GM20431 (cell line): ENCODE results near the gene PCSK4.
"Not testable (repeated sequence)": the region's sequence is repeated elsewhere in the genome, so short reads cannot be mapped to it uniquely, and the experiment has no call there.

ENCODE experiments used
- in situ Hi-C: fragments of 300-500 bp; cut with MseI, MboI; formaldehyde crosslinking; loops from one replicate; pipeline ENCODE4 v1.15.0; 2020; ENCODE audit warnings: low sequenced_read_pairs; ENCODE audit not compliant: unreplicated experiment

Gene PCSK4

DNA sequence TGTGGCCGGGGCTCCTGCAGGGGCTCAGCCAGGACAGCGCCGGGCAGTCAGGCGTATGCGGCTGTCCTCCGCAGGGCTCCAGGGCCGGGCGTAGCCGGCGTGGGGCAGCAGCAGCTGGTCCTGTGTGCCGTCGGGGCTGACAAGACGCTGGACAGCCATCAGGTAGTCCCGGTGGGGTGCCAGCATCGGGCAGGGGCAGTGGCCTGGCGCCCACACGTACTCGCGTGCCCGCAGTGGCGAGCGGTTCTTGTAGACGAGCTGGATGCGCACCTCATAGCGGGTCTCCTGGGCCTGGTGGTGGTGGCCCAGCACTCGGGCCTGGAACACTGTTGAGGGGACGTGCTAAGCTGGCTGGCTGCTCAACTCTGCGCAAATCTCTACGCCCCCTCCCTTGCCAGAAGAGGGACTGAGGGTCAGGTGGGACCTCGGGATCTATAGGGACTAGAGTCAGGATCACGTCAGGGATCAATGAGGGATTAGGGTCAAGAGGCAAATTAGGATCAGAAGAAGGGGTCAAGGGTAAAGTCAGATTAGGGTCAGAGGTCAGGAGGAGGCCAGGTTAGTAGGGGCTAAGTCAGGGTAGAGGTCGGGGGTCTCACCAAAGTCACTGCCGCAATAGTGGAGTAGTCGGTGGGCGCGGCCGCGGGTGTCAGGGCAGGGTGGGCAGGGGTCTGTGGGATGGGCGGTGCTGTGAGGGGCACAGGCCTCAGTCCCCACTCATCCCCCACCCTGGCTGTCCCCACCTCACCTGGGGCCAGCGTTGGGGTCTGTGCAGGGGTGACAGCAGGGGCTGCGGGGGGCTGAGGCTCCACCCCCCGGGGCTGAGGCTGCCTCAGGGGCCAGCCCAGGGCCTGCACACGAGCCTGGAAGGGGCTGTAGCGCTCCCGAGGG is 16.1 kb upstream of the PCSK4 start:
- in situ Hi-C loops, result no loop called here

DNA sequence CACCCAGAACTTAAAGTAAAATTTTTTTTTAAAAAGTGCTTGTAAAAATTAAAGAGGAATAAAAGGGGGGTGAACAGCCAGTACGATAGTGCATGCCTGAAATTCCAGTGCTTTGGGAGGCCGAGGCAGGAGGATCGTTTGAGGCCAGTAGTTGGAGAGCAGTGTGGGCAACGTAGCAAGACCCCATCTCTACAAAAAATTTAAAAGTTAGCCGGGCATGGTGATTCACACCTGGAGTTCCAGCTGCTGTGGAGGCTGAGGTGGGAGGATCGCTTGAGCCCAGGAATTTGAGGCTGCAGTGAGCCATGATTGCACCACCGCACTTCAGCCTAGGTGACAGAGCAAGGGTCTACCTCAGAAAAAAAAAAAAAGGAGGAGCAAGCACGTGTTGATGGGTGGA is 14.9 kb upstream of the PCSK4 start:
- in situ Hi-C loops, result no loop called here

DNA sequence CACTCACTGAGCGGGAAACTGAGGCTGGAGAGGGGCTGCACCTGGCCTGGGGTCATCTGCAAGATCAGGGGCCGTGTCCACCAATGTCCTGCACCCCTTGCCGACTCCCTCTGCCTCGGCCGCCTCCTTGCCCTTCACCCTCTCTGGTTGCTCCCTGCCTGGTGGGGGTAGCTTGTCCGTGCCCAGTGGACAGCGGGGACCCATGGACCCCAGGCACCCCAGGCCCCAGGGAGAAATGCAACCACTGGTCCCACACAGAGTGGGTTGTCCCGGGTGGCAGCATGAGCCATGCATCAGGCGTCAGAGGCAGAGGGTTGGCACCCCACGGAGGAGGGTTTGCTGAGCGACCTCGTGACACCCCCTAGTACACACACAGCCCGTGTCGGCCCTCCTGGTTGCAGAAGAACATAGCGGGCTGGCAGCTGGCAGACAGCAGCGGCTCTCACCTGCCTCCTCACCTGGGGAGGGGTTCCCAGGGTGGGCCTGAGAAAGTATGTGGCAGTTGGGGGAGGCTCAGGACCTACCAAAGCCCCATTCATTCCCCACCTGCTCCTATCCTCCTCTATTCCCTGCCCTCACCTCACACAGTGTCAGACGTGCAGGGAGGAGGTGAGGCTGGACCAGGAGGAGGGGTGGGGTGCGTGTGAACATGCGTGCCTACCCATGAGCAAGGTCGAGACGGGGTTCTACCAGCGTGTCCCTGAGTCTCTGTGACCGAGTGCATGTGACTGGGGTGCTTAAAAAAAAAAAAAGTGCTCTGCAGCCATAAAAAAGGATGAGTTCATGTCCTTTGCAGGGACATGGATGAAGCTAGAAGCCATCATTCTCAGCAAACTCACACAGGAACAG is 14.0 kb upstream of the PCSK4 start:
- in situ Hi-C loops, result no loop called here

DNA sequence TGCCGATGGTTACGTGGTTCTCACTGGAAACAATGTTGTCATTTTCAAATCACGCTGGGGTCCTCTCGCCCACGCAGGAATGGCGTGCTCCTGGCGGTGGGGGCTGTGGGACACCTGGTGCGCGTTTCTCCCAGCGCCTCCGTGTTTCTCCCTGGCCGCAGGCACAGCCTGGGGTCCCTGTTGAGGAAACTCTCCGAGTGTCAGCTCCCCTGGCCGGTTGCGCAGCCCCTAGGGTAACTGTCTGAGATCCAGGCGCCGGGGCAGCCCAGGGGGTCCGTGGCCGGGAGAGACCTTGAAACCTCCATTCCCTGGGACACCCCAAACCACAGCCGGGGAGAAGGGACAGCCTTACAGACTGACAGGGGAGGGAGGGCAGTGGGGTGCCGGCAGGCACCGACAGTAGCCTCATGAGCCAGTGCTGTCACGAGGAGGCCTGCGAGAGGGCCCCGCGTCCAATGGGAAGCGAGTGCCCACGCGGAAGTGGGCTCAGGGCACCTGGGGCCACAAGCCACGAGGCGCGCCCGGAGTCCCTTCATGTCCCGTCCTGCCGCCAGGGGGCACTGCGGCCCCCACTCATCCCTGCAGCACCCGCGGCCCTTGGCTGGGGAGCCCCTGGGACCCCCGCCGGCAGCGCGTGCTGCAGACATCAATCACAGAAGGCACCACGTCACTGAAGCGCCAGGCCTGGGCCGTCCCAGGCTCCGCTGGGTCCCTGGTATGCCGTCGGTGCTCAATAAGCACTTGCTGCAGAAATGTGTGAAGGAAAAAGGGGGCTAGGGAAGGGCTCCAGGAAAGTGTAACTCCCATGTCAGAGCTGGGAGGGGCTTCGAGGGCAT is 13.2 kb upstream of the PCSK4 start:
- in situ Hi-C loops, result no loop called here

DNA sequence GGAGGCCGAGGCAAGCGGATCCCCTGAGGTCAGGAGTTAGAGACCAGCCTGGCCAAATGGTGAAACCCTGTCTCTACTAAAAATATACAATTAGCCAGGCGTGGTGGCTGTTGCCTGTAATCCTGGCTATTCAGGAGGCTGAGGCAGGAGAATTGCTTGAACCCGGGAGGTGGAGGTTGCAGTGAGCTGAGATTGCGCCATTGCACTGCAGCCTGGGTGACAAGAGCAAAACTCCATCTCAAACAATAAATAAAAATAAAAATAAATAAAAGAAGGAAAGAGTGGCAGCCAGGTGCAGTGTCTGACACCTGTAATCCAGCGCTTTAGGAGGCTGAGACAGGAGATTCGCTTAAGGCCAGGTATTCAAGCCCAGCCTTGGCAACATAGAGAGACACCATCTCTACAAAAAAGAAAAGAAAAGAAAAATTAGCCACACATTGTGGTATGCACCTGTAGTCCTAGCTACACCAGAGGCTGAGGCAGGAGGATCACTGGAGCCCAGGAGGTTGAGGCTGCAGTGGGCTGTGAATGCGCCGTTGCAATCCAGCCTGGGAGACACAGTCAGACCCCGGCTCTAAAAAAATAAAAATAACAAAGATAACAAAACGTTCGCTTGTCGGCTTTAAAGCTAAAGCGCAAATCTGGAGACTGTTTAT is 12.4 kb upstream of the PCSK4 start:
- in situ Hi-C loops, result no loop called here

DNA sequence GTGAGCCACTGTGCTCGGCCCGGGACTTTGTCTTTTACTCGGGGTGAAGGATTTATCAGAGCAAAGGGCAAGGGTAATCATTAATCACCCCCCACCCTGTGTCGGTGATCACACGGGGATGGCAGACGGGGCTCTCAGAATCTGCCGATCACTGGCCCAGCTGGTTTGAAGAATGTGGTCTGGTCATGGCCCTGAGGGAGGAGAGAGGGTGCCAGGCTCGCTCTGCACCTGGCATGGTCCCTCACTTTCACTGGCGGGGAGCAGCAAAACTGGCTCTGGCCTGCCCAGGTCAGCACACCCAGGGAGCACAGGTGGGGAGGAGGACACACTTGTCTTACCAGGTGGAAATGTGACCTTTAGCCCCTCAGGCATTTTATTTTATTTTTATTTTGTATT is 11.0 kb upstream of the PCSK4 start:
- in situ Hi-C loops, result no loop called here

DNA sequence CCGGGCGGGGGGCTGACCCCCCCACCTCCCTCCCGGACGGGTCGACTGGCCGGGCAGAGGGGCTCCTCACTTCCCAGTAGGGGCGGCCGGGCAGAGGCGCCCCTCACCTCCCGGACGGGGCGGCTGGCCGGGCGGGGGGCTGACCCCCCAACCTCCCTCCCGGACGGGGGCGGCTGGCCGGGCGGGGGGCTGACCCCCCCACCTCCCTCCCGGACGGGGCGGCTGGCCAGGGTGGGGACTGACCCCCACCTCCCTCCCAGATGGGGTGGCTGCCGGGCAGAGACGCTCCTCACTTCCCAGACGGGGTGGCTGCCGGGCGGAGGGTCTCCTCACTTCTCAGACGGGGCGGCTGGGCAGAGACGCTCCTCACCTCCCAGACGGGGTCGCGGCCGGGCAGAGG is 9.1 kb upstream of the PCSK4 start:
- in situ Hi-C loops, result not testable (repeated sequence)

DNA sequence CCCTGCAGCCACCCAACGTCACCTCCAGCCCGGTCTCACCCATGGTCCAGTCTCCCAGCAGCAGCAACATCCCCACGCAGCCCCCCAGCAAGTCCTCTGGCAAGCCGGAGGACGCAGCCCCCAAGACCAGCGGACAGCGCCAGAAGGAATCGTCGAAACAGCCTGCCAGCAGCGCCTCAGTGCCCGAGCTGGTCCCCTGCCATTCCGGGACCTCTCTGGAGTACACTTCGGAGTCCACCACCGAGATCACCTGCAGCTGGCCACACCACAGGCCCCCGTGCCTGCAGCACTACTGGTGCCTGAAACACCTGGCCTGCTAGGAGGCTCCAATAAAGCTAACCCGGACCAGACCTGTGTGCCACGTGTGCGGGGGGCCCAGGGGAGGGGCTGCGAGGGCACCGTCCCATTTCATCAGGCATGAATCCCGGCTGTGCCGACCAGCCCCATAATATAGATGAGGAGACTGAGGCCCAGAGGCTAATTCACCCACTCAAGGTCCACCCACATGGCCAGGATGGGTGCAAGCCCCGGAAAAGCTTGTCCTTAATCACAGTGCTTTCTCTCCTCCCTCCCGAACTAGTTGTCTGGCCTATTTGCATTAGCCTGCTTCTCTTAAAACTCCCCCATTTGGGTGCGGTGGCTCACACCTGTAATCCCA is 7.6 kb upstream of the PCSK4 start:
- in situ Hi-C loops, result no loop called here

DNA sequence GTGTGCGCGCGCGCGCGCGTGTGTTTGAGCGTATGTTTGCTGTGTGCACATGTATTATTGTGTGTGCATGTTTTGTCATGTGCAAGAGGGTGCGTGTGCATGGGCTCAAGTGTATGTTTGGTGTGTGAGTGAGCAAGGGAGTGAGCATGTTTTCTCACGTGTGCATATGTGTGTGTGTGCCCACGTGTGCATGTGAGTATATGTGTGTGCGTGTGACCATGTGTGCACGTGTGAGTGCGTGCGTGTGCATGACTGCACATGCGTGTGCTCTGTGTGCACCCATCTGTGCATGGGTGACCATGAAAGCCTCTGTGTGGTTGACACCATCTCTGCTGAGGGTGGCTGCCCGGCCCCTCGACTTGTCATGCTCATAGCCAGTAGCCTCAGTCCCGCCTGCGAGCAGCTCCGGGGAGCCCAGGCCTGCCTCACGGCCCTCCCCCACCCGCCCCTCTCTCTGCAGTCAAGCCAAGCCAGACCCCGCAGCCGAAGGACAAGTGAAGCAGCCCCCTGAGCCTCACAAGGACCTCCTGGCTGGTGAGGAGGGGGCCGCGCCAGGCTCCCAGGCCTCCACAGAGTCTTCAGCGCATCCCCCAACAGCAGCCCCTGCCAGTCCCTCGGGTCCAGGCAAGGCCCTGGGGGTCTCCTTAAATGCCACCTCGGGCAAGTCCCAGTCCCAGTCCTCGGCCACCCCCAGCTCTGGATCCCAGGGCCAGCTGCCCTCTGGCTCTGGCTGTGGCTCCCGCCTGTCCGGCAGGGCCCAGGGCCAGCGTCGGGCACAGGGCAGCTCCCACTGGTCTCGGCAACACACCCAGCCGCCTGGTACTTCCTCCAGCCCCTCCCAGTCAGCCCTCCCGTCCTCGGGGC is 6.8 kb upstream of the PCSK4 start:
- in situ Hi-C loops, result no loop called here

DNA sequence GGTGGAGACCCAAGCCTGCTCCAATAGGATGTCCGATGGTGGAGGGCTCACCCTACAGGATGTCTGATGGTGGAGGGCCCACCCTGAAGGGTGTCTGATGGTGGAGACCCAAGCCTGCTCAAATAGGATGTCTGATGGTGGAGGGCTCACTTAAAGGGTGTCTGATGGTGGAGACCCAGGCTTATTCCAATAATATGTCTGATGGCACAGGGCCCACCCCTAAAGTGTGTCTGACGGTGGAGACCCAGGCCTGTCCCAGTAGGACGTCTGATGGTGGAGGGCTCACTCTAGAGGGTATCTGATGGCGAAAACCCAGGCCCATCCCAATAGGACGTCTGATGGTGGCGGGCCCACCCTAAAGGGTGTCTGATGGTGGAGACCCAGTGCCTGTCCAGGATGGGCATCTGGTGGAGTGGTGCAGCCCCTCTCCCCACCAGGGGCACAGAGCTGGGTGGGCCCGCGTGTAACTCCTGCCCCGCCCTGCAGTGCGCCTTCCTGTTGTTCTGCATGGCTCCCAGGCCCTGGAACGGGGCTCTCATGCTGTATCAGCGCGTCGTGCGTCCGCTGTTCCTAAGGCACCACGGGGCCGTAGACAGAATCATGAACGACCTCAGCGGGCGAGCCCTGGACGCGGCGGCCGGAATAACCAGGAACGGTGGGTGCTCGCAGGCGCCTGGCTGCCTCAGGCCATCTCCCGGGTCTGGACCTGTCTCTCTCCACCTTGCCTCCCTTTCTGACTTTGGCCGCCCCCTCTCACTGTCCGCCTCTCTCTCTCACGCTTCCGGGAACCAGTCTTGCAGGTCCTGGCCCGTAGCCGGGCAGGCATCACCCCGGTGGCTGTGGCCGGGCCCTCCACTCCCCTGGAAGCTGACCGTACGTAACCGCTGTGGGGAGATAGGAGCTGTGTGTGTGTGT is 5.9 kb upstream of the PCSK4 start:
- in situ Hi-C loops, result no loop called here

DNA sequence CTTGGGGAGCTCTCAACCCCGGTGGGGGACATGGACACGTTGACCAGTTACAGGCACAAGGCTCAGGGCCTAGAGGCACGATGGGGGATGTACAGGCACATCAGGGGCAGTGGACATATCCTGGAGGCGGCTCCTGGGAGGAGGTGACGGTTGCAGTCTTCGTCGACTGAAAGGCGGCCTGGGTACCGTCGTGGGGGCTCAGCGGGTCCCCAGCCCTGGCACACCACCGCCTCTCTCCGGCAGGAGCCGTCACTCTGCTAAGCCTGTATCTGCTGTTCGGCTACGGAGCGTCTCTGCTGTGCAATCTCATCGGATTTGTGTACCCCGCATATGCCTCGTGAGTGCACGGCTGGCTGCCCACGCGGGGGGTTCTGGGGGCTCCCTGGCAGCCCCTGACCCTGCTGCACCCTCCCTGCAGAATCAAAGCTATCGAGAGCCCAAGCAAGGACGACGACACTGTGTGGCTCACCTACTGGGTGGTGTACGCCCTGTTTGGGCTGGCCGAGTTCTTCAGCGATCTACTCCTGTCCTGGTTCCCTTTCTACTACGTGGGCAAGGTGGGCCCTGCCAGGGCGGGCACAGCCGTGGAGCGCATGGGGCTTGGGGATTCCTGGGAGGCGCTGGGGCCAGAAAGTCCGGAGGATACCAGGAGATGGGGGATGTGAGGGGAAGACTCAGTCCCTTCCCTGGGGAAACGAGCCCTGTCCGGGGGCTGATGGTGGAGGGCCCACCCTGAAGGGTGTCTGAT is 5.1 kb upstream of the PCSK4 start:
- in situ Hi-C loops, result no loop called here

DNA sequence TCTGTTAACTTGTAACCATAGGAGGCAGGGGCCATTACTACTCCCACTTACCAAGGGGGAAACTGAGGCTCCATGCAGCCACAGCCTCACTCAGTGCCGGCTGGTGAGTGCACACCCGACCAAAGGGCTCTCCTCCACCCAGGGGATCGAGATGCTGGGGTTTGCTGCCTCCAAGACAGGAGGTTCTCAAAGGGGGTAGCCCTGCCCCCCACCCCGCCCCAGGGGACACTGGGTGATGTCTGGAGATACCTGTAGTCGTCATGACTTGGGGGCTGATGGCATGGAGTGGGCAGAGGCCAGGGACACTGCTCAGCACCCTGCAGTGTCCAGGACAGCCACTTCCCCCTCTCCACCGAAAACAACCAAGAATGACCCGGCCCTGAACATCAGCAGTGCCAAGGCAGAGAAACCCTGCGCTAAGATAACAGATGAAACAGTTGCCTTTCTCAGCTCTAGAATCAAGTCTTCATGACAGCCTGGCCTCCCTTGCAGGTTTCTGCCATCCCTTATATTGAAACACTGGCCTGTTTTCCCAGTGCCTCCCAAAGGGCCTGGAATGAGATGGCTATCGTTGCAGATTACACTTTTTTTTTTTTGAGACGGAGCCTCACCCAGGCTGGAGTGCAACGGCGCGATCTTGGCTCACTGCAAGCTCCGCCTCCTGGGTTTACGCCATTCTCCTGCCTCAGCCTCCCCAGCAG is 4.1 kb upstream of the PCSK4 start:
- in situ Hi-C loops, result no loop called here

DNA sequence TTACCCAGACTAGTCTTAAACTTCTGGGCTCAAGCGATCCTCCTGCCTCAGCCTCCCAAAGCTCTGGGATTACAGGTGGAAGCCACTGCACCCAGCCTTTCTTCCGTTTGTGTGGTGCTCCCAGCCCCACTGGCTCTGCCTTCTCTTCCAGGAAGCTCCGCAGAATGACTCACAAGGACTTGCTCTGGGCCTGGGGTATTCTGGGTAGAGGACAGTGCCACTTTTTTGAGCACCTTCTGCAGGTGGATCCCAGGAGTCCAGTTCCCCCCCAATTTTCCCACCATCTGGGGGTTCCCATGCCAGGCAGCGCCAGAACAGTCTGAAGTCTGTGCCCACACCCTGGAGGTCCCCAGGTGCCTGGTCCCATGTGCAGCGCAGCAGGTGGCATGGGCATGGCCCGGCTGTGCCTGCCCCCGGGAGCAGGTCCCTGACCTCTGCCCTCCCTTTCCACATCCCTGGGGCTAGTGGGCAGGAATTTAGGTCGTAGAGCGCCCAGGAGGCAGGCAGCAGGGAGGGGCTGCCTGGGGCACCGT is 2.4 kb upstream of the PCSK4 start:
- in situ Hi-C loops, result no loop called here

DNA sequence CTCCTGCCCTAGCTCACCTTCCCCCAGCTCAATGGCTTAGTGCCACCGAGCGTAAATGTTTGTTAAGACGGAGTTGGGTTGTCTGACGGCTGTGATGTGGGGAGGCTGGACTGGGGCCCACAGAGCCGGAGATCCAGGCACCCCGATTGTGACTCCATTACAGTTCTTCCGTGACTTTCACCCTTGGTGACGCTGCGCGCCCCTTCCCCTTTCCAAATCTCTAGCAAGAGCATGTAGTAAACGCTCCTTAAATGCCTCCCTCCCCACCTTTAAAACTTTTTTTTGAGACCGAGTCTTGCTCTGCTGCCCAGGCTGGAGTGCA is 1.7 kb upstream of the PCSK4 start:
- in situ Hi-C loops, result no loop called here

DNA sequence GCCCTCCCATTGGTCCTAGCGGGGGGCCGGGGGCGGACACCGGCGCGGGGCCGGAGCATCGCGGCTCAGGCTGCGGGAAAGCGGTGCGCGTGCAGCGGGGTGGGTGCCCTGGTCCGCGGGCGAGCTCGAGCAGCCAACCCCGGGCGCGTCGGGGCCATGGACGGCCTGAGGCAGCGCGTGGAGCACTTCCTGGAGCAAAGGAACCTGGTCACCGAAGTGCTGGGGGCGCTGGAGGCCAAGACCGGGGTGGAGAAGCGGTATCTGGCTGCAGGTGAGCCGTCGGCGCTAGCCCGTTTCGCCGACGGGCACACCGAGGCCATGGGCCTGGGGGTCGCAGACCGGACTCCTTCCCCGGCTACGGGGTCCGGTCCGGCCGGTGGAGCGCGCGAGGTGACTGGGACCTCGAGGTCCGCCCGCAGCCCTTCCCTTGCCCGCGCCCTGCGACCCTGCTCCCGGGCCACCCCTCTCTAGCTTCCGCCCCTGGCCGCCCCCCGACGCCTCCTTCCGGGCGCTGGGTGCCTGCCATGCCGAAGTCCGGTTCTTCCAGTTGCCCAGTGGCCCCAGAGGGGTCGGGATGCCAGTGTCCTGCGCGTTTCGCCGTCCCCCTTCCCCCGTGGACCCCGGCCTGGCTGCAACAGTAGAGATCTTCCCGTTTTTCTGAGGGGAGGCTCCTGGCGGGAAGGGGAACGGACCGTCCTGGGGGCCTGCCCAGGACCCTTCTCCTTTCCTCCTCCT is 1.1 kb upstream of the PCSK4 start, which contains the start of gene REEP6:
Gene REEP6 (plus strand): TSS at position 68 of the 735 bp plus-strand sequence. CDS start 89 bp downstream, at position 157.
- in situ Hi-C loops, result no loop called here
